ENCODE measurements around the gene INTU.
A peak's percentile ranks its signal among the peaks of the same experiment; 100 is the strongest.

INTU gene

GRCh38 chr4:127772769-127773671 lies 140.3 kb downstream of the INTU start:
- Histone ChIP-seq H3K27ac (ENCODE audit: extremely low read depth, low read depth, low read length) (no peak overlapping the region), H3K36me3 (ENCODE audit: control insufficient read depth in 2 of 2, insufficient read depth in 1 of 2, low read length in 2 of 2) (no peaks in the 10 kb centered on the region), H3K9me3 (ENCODE audit: control insufficient read depth, insufficient read depth, low read depth, low read length) (no peaks in the 10 kb centered on the region), H3K4me1 (ENCODE audit: control insufficient read depth, insufficient read depth, low read length) (peaks cover 2% of the 10 kb centered on the region; the same call in 1 of the 2 replicates), H3K4me3 (ENCODE audit: low read depth, low read length) (no peak overlapping the region)
- TF ChIP-seq, protein P1, sequence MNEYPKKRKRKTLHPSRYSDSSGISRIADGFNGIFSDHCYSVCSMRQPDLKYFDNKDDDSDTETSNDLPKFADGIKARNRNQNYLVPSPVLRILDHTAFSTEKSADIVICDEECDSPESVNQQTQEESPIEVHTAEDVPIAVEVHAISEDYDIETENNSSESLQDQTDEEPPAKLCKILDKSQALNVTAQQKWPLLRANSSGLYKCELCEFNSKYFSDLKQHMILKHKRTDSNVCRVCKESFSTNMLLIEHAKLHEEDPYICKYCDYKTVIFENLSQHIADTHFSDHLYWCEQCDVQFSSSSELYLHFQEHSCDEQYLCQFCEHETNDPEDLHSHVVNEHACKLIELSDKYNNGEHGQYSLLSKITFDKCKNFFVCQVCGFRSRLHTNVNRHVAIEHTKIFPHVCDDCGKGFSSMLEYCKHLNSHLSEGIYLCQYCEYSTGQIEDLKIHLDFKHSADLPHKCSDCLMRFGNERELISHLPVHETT (tag by site-specific recombination; IDR thresholded peaks at IDR 0.05) = no peak
- TF ChIP-seq SP7 (tag by site-specific recombination; IDR thresholded peaks at IDR 0.05) = peak; percentile 58; the same call in 1 of the 2 replicates
- CTCF ChIA-PET = no interaction called here
- POLR2A ChIA-PET = no interaction called here

- Histone ChIP-seq H3K4me3 (ENCODE audit: low read depth, low read length) (no peak overlapping the region), H3K4me1 (ENCODE audit: control insufficient read depth, insufficient read depth, low read length) (peaks cover 2% of the 10 kb centered on the region; the same call in 1 of the 2 replicates), H3K27ac (ENCODE audit: extremely low read depth, low read depth, low read length) (no peak overlapping the region), H3K9me3 (ENCODE audit: control insufficient read depth, insufficient read depth, low read depth, low read length) (no peaks in the 10 kb centered on the region), H3K36me3 (ENCODE audit: control insufficient read depth in 2 of 2, insufficient read depth in 1 of 2, low read length in 2 of 2) (no peaks in the 10 kb centered on the region)
- peak; percentile 72 for TF ChIP-seq EGR2 (tag by site-specific recombination; IDR thresholded peaks at IDR 0.05; ENCODE audit: low read depth)
- peak; percentile 80 for TF ChIP-seq ZFHX2 (tag by site-specific recombination; conservative IDR thresholded peaks at IDR 0.05)
- no peak for TF ChIP-seq ZNF580 (tag by site-specific recombination; IDR thresholded peaks at IDR 0.05)
- TF ChIP-seq CTCF (tag by site-specific recombination; IDR thresholded peaks at IDR 0.05) = no peak
- TF ChIP-seq FEZF1 (tag by site-specific recombination; IDR thresholded peaks at IDR 0.05) = no peak
- TF ChIP-seq RBAK (tag by site-specific recombination; IDR thresholded peaks at IDR 0.05) = no peak
- no peak for TF ChIP-seq ZNF704 (tag by site-specific recombination; IDR thresholded peaks at IDR 0.05)
- TF ChIP-seq ZNF529 (tag by site-specific recombination; IDR thresholded peaks at IDR 0.05; ENCODE audit: insufficient replicate concordance) = no peak
- no peak for TF ChIP-seq ZNF280D (tag by site-specific recombination; IDR thresholded peaks at IDR 0.05)
- CTCF ChIA-PET = no interaction called here
- POLR2A ChIA-PET = no interaction called here
Measured at GRCh38 chr4:127775843-127776242, 143.1 kb downstream of the INTU start.

All from HEK293 (cell line).